Measurements from ENCODE around the gene CUL2. TPM values are rescaled to one million over a fixed set of nuclear protein-coding genes. Genes with fewer than 3 reads are reported as not detected.
"Not testable (repeated sequence)": the region's sequence is repeated elsewhere in the genome, so short reads cannot be mapped to it uniquely, and the experiment has no call there.

CUL2 gene
- total RNA-seq, 1 donor from 2014 or later: 20.9 TPM

DNA sequence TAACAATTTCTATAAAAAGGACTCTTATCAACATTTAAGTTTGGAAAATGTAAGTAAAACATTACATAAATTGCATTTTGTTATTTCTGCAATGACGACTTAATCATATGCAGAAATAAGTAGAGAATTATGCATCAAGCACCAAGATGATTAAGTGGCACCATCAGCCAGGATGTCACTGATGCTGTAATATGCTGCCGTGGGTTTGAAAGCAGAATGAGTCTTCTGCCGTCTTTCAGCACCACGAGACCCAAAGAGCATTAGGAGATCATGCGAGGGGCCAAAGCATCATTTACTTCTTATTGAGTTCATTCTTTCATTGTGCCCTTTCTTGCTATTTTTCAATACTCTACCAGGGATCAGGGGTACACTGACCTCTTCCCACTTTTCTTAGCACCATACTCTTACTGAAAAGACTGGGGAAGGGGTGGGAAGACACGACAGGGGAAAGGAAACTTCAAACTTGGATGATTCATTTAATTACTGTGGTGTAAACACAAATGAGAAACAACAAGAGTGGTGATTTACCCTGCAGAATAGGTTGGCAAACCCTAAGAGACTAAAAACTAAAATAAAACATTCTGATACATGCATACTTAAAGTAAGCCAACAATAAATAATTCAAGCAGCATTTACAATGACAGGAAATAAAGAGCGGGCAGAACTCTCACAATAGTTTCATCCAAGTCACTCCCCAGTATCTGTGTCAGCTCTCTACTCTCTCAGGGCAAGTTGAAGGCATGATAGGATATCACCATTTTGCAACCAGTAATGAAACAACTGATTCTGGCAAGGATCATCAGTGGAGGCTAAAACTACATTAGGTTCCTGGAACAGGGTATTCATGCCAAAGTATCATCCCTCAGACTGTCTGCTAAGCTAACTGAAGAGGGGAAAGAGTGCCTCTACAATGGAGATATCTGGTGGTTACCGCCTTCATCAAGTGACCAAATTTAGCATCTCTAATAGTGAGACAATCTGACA, 70.8 kb downstream of the CUL2 start:
- peak; percentile 83 for DNase-seq (ENCODE audit: low spot score)

DNA sequence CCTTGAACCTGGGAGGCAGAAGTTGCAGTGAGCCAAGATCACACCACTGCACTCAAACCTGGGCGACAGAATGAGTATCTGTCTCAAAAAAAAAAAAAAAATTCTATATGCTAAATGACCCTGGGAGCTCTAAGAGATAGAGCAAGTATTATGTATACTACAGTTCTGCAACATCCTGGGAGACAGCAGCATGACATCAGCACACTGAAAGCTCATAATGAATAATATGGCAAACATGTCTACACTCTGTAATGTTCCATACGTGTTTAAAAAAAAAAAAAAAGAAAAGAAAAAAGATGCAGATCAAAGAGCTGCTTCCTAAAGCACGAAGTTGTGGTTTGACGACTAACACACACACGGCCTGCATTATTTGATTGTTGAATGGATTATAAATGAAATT, 72.5 kb downstream of the CUL2 start:
- DNase-seq (ENCODE audit: low spot score): no peak

DNA sequence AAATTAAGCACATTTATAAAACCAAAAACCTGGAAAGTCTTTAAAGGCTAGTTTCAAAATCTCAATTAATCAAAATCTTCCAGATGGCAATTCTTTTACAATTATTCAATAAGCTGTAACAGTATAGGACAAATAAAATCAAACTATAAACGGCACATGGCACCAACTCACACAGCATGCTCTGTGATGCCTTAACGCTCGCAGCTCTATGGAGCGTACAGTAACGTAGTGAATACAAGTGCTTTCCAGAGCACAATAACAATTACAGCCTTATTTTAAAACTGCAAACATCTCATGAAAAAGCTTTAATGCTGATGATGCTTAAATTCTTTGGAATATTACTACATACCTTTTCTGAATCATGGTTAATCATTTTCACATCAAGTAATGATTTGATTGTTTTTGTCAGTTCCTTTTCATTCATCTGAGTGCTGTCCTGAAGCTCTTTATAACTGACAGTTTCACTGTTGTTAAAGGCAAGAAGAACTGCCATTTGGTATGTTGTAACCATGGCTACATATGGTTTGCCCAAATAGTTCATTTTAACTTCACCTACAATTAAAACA, 74.2 kb downstream of the CUL2 start:
- DNase-seq (ENCODE audit: low spot score): no peak

DNA sequence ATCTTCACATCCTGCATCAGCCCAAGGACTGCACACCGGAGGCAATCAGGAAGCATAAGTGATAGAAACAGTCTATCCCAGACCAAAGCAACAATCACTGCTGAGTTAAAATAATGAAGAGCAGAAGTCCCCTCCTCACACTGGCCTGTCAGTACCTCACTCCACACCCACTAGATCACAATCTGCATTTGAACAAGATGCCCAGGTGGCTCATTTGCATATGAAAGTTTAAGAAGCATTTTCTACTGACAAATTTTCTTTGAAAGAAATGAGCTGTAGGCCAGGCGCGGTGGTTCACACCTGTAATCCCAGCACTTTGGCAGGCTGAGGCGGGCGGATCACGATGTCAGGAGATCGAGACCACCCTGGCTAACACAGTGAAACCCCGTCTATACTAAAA, 77.4 kb downstream of the CUL2 start:
- no peak for DNase-seq (ENCODE audit: low spot score)

DNA sequence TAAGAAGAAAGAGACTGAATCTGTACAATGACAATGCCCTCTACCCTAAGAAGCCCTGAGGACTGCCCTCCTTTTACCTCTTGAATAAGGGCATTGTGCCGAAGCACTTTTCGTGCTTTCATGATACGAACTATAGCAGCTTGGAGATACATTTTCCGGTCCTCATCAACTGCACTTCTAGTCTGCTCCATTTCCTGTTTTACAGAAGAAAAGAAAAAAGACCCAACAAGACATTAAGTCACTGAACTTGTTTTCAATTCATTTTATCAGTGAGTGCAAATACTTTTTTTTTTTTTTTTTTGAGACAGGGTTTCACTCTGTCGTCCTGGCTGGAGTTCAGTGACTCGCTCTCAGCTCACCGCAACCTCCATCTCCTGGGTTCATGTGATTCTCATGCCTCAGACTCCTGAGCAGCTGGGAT, 78.4 kb downstream of the CUL2 start:
- DNase-seq (ENCODE audit: low spot score): no peak

DNA sequence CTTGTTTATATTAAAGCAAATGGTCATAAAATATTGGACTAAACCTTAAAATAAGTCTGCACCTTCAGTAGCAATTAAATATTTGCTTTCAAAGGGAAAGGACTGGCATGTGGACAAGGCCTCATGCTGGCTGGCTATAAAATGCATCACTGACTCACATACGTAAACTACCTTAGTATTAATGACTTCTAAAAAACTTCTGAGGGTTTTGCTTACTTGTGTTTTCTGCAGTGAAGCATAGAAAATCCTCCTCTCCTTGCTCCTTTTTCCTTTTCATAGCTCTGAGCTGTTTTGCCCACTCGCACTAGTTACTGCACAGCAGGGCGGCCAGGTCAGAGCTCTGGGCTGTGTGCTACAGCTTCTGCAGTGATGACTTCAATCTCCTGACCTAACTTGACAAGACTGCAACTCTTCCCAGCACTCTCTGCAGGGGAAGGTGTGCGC, 82.3 kb downstream of the CUL2 start:
- DNase-seq (ENCODE audit: low spot score): no peak

DNA sequence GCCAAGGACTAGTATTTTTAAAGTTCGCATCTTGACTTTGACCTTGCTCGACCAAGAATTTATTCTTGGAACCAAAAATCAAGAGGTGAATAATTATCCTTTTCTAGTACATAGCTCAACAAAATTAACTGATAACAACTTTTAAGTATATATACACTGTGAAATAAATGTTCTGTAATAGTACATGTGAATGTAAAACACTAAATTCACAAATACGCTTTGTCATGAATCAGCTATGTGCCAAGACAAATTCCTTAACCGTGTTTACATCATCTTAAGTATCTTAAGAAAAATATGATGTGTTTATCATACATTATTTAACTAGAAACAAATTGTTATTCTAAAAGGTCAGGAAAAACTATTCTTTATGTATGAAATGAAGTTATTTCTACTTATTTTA, 83.3 kb downstream of the CUL2 start:
- no peak for DNase-seq (ENCODE audit: low spot score)

DNA sequence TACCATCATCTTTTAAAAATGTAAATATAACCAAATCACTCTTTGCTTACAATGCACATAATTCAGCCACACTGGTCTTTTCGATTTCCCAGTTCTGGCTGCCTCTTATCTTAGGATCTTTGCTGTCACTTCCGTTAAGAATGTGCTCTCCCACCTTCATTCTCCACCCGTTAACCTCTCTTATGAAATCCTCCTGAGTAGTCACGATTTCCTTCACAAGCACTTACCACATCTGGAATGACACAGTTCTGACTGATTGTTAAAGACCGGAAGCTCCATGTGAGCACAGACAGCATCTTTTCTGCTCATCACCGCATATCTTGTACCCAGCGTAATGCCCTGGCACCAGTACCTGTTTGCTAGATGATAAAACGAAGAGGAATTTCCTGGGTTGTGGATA, 84.3 kb downstream of the CUL2 start:
- no peak for DNase-seq (ENCODE audit: low spot score)

DNA sequence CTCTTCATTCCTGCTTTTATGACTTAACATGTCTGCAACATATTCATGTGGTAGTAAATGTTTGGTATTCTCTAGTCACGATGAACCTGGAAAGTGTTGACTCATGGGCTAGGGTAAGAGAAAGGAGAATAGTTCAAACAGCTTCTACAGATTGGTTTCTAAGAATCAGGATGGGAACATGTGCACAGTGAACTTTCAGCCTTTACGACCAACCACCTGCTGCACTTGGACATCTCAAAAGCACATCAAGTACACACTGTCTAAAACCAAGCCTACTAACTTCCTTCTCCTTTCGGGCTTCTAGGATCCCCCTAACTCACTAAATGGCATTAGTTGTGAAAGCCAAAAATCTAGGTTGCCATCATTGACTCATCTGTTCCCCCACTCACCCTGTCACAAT, 85.5 kb downstream of the CUL2 start:
- DNase-seq (ENCODE audit: low spot score): no peak

DNA sequence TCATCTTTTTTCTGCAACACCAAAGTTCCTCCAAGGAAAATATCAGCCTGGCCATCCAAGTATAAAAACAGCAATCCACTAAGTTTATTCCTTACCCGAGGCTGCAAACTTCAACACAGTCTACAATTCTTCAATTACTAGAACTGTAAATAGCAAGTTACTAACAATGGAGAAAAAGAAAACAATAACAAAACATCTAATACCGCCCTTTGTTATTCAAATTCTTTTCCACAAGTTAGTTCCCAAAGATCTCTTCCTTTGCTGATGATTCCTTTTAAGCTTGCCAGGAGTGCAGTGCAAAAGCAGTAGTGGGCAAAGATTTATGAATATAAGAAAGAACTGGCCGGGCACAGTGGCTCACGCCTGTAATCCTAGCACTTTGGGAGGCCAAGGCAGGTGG, 86.2 kb downstream of the CUL2 start:
- no peak for DNase-seq (ENCODE audit: low spot score)

DNA sequence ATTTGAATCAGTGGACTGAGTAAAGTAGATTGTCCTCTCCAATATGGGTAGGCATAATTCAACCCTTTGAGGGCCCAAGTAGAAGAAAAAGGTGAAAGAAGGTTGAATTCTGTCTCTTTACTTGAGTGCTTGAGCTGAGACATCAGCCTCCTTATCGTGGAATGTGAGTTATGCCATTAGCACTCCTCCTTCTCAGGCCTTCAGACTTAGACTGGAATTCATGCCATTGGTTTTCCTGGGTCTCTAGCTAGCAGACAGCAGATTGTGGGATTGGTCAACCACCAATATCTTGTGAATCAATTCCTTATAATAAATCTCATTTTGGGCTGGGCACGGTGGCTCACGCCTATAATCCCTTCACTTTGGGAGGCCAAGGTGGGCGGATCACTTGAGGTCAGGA, 89.2 kb downstream of the CUL2 start:
- no peak for DNase-seq (ENCODE audit: low spot score)

DNA sequence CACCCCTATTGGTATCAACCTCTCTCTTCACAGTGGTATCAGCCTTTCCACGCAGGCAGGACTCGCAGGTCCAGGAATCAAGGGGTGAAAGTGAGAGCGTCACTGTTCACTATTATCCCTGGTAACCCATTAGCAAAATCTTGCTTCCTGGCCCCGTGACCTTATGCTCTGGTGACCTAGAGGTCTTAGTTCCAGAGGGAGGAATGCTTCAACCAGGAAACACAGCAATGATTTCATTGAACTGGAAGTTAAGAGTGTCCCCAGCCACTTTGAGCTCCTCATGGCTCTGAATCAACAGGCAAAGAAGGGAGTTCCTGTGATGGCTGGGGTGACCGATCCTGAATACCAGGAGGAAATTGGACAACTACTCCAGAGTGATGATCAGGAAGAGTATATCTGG, 90.6 kb downstream of the CUL2 start:
- no peak for DNase-seq (ENCODE audit: low spot score)

DNA sequence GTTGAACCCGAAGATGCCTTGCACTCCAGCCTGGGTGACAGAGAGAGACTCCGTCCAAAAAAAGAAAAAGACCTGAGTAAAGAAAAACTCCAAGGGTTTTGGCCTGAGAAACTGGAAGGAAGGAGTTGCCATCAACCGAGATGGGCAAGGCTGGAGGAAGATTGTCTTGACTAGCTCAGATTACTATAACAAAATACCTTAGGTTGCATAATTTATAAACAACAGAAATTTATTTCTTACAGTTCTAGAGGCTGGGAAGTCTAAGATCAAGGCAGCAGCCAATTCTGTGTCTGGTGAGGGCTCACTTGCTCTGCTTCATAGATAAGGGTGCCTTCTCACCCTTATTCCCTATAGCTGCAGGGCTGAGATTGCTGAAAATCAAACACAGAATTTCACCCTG, 91.2 kb downstream of the CUL2 start:
- no peak for DNase-seq (ENCODE audit: low spot score)

DNA sequence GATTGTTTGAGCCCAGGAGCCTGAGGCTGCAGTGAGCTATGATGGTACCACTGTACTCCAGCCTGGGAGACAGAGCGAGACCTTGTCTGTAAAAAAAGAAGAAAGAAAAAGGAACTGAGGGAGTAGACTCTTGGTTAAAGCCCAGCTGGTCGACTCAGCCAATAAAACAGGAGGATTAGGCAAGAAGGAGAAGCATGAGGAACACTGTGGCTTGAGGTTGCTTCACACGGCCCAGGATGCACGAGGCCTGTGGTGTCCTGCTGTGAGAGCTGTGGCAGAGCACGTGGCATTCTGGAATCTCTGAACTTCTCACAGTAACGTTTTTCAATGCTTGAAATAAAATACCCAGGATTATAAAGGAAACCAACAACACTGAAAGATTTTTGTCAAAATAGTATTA, 93.3 kb downstream of the CUL2 start:
- no peak for DNase-seq (ENCODE audit: low spot score)

DNA sequence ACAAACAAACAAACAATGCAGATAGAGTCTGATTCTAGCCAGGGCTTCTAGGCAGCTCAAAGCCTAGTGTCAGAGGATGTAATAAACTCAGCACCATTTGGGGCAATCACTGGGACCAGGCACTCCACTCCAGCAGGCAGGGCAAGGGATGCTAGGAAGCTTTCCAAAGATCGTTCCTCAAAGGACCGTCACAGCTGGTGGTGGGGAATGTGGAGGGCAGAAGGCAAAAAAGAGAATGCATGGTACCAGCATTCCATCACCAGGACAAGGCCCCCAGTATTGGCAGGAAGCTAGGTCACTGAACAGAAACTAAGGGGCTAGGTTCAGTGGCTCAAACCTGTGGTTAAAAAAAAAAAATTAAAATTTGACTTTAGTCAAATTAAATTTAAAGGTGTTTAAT, 94.2 kb downstream of the CUL2 start:
- no peak for DNase-seq (ENCODE audit: low spot score)

DNA sequence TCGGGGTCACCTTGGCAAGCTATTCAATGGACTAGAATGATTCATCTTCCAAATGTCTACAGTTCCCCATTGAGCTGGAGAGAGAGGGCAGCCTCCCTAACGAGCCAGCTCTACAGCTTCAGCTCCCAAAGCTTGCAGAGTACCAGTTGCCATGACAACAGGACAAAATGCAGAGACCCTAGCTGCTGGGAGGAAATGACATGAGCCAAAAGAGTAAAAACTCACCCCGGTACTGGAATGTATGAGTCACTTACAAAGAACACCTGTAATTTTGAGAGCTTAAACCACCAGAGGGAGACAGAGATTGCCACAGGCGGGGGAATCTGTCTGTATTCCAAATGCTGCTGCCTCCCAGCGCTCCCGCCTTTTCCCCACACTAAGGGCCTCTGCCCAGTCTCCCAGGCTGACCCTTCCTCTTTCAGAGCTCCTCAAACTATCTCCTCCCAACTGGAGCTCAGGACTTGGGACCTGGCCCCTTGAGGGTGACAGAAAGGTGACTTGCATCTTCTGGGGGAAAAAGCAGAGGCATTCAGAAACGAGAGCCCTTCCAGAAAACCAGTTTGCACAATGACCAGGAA, 95.5 kb downstream of the CUL2 start:
- DNase-seq (ENCODE audit: low spot score): peak; percentile 90

DNA sequence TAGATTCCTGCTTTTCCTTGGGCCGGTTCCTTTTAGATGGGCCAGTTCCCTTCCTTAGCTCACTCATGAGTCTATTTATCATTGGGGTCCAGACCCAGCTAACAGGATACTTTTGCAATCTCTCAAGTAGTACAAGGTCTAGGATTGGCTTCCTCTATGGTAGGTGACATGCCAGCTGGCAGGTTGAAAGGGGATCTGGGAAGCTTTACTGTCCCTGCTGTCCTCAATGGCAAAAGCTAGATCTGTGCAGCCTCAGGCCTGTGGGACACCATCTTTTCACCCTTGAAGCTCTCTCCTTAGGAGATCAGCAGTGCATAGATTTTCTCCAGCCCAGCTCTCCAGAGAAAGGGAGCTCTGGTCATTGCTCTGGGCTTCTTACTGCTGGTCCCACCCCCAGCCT, 96.4 kb downstream of the CUL2 start:
- no peak for DNase-seq (ENCODE audit: low spot score)

DNA sequence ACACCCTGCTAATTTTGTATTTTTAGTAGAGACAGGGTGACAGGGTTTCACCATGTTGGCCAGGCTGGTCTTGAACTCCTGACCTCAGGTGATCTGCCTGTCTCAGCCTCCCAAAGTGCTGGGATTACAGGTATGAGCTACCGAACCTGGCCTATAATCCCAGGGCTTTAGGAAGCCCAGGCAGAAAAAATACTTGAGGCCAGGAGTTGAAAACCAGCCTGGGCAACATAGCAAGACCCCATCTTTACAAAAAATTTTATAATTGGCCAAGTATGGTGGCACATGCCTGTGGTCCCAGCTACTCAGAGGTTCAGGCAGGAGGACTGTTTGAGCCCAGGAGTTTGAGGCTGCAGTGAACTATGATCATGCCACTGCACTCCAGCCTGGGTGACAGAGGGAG, 99.0 kb downstream of the CUL2 start:
- not testable (repeated sequence) for DNase-seq (ENCODE audit: low spot score)

DNA sequence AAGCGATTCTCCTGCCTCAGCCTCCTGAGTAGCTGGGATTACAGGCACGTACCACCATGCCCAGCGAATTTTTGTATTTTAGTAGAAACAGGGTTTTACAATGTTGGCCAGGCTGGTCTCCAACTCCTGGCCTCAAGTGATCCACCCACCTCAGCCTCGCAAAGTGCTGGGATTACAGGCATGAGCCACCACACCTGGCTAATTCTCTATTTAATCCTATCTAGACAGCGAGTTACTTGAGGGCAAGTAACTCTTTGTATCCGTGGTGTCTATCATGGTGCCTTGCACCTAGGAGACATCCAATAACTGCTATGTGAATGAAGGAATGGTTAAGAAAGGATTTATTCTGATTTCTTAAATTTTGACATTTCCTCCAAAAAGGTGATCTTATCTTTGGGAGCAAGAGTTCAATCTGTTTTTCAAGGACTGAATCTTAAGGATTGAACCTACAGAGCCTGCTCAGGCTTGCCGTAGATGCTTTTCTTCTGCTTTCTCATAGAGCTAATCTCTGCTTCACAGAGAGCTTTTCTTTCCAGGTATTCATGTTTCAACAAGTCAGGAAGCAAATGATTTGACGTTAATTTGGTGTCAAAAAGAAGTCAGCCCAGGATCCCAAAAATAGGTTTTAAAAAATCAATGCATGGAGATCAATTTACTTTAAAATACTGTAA, 101.6 kb downstream of the CUL2 start:
- peak; percentile 59 for DNase-seq (ENCODE audit: low spot score)

DNA sequence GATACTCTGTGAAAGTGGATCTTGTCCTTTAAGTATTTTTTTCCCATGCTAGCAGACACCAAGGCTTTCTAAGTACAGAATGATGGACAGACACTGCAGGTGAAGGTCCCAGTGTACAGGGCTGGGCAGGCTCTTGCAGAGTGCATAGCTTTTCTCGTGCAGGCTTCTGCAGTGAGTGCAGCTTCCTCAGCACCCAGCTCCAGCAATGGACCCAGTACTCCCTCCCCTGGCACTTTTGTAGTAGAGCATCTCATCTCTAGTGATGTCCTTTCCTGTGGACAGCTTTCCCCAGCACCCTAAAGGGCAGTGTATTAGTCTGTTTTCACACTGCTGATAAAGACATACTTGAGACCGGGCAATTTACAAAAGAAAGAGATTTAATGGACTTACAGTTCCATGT, 104.3 kb downstream of the CUL2 start:
- no peak for DNase-seq (ENCODE audit: low spot score)

DNA sequence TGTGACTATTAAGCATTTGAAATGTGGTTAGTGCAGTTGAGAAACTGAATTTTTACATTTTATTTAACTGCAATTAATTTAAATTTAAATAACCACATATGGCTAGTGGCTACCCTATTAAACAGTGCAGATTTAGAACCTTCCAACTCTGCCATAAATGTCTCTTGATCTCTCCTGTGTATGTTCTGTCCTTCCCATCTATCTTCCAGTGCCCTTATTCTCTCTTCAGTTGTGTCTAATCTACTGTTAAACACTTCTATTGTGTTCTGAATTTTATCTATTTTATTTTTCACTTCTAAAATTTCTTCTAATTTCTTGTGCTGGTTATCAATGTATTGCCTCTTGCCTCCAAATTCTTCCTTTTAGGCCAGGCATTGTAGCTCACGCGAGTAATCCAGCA, 105.0 kb downstream of the CUL2 start:
- no peak for DNase-seq (ENCODE audit: low spot score)

DNA sequence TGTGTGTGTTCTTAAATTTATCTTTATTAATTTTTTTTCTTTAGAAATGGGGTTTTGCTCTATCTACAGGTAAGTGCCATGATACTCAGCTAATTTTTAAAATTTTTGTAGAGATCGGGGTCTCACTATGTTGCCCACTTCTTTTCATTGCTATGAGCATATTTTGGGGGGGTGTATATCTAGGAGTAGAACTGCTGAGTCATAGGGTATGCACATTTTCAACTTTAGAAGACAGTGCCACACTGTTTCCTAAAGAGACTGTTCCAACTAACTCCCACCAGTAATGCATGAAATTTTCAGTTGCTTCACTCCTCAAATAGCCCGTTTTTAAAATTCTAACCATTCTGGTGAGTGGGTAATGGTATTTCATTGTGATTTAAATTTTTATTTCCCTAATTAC, 108.3 kb downstream of the CUL2 start:
- DNase-seq (ENCODE audit: low spot score): no peak
